Measurements from ENCODE around the gene TYW3.

Gene TYW3, protein sequence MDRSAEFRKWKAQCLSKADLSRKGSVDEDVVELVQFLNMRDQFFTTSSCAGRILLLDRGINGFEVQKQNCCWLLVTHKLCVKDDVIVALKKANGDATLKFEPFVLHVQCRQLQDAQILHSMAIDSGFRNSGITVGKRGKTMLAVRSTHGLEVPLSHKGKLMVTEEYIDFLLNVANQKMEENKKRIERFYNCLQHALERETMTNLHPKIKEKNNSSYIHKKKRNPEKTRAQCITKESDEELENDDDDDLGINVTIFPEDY

DNA sequence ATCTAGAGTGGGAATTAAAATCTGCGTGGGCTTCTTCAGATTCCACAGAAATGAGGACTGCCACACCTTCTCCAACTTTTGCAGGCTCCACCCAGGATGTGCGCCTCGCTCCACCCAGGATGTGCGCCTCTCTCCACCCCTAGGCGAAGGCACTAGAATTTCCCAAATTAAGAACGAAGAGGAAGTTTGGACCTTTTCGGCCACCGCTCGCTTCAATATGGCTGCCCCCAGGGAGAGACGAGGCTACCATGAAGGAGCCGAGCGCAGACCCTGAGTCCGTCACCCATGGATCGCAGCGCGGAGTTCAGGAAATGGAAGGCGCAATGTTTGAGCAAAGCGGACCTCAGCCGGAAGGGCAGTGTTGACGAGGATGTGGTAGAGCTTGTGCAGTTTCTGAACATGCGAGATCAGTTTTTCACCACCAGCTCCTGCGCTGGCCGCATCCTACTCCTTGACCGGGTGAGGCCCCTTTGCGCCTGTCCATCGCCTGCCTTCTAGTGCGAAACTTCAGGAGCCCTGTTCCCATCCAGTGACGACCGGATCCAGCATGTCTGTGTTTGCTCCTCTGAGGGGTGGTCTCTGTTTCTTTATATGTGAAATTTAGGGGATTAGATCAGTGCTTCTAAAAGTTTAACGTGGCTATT, at the start of gene TYW3, which contains the start of gene CRYZ:
TSS of gene TYW3 (plus strand) at position 193 of the 644 bp plus-strand sequence. CDS start at position 286, 93 bp downstream.
TSS of gene CRYZ (minus strand) at position 91 of the 644 bp plus-strand sequence. CDS start 8,229 bp downstream, outside the sequence.
- DNase-seq = peak; percentile 85

DNA sequence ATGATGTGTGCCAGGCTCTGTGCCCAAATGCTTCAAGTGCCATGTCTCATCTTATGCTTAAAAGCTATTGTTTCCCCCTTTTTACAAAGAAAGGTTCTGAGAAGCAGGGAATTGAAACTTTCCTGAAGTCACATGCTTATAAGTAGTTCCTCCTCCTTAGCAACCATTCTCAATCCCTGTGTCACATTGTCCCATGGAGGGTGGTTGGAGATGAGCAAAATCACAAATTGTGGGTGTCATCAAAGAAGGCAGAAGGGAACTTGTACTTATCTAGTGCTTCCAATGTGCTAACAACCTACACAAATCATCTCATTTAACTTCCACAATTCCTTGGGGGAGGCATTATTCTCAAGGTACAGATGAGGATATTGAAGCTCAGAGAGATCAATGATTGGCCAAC, 49.3 kb upstream of the TYW3 start:
- DNase-seq = no peak

DNA sequence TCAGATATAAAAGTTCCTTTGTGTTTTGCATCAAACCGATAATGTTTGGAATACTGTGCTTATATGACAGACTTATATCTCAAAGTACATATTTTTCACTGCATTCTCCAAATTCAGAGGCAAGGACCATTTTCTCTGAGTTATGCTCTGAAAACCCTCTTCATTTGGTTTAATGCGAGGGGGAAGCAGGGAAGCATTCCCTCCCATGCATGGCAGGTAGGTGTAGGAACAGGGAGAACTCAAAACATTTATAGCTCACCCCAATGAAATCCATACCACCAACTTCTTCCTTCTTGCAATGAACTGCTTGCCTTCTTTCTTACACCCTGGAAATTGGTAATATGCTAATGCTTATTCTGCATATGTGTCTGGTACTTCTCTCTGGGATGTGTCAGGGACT, 48.7 kb upstream of the TYW3 start:
- no peak for DNase-seq

DNA sequence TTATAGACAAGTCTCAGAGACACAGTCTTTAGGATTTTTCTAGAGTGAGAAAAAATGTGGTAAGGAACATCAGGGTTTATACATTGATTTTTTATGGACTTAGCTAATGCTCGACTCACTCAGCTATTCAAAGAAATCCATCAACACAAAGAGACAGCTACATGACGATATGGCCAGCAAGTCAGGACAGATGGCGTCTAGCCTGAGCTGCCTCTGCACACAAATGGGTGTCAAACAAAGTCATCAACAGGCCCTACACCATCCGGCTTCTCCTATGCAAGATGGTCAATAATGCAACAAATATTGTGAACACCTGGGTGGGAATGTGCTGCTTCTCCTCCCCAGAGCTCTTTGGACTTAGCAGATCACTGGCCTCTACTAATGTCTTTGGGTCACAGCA, 46.0 kb upstream of the TYW3 start:
- DNase-seq = no peak

DNA sequence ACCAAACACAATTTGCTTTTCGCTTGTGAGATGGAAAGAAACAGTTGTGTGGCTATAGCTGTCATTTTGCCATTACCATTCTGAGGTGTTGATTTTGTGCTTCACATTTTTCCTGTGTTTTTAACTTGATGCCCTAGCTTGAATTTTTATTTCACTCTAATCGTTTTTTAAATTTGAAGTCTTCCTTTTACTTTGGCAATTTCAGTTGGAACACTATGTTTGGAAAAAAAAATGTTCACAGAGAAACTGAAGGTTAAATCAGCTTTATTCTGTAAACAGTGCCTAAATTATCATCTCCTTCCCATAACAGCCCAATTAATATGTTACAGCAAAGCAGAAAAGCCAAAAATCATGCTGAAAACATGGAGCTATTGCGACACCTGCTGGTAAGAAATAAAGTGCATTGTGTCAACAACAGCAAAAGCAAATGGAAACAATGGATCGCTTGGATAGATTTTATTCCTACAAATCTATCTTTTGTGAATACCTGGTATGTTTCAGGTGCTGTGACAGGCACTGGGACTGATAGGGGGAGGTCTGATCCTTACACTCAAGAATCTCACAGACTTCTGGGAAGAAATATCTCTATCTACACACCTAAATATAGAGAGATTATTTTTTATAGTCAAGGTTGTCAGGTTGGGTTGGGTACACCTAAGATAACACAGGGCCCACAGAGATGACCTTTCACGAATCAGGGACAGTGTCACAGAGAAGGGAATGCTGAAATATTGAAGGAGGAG, 43.2 kb upstream of the TYW3 start:
- DNase-seq = peak; percentile 46

DNA sequence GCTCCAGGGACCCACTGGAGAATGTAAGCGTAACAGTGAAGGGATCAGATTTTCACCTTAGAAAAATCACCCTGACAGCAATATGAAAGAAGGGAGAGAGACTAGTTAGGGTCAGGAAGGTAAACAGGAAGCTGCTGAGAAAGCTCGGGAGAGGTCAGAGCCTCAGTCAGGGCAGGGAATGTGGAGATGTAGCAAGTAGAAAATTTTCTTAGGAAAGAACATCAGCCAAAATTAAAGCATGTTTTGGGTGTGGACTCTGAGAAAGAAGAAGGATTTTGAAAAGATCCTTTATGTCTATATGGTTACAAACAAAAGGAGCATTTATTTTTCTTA, 42.6 kb upstream of the TYW3 start:
- DNase-seq = no peak

DNA sequence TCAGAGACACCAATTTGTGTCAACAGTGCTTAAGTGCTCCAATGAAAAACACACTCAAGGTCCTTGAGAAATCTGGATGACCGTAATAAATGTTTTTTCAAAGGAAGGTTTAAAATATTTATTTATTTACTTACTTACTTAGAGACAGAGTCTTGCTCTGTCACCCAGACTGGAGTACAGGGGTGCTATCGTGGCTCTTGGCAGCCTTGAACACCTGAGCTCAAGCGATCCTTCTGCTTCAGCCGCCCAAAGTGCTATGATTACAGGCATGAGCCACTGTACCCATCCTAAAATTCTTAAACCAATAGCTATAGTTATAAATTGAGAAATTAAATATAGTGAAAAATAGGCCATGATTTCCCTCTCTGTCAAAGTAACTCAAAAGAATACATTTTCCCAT, 42.0 kb upstream of the TYW3 start:
- no peak for DNase-seq

DNA sequence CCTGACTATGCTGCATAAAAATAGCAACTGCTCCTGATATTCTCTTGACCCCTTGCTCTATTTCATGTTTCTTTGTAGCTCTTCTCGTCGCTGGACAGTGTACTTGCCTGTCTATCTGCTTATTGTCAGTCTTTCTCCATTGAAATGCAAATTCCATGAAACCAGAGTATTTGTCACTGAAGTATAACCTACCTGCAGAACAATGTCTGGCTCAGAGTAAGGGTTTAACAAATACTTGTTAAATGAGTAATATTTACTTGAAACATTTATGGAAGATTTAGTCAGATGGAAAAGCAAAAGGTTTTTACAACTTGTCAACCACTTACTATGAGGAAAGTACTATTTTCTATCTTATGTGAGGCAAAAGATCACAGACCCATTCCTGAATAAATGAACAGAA, 39.5 kb upstream of the TYW3 start:
- DNase-seq = no peak

DNA sequence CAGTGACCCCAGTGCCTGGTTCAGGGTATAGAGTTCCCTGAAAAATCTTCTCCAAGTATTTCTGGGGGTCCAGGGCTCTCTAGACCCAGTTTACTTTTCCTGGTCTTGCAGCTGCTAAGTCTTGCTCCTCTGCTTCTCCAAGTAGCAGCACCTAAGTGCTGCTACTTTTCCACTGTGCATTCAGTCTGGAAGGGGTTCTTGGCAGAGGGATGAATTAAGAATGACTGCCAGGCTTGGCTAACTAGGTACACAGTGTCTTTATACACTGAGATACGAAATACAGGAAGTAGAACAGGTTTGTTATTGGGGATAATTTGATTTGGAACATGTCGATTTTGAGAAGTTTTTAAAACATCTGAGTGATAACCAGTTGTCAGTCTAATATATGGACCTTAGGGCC, 35.1 kb upstream of the TYW3 start:
- DNase-seq = no peak

DNA sequence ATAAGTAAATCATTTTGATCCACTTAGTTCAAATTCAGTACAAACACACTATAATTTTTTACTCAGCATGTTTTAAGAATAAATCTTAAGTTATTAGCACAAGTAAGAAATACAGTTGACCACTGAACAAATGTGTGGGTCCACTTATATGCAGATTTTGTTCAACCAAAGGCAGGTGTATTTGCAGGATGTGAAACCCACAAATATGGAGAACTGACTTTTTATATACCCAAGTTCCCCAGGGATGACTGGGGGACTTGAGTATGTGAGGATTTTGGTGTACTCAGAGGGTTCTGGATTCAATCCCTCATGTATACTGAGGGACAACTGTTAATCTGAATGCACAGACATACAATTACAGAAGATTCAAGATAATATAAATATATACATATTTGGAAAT, 33.6 kb upstream of the TYW3 start:
- no peak for DNase-seq

DNA sequence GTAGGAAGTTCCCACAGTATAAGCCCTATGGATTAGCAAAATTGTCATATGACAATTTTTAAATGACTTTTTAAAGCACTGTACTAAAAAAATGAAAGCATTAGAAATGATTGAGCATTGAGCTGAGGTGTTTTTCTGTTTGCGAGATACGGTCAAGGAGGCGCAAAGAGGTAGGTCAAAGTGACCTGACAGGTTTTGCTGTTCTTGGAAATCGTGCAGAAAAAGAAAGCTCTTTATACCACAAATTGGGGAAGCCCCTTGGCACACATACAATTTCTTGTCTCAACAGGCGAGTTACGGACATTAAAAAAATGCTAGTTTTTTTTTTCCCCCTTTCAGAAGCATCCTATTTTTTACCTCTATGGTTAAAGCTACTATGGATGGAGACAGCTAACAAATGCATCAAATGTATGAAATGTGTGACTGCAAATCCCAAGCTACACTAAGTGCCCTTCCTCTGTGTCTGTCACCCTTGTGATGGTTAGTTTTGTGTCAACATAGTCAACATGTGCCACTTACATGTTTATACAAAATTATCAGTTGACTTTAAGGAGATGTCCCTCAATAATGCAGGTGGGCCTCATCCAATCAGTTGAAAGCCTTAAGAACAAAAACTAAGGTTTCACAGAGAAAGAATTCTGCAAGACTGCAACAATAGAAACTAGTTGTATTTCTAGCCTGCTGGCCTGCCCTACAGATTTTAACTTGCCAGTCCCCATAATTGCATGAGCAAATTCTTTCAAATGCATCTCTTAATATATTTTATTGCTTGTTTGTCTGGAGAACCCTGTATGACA, 29.4 kb upstream of the TYW3 start:
- DNase-seq = no peak

DNA sequence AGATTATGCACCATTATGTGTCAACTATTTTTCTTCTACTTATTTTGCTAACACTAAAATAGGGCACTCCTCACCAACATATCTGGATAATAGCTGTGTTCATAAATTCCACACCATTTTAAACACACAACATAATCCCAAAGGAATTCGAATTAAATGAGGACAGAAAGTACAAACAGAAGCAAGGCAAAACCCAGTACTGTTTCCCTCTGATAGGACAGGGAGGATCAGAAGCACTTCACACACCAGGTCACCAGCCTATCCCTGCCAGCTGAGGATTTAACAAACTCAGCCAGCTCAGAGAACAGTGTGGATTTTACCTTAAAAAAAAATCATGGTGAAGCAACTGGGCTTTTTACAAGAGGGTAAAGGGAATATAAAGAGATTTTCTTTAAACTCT, 20.1 kb upstream of the TYW3 start:
- no peak for DNase-seq

DNA sequence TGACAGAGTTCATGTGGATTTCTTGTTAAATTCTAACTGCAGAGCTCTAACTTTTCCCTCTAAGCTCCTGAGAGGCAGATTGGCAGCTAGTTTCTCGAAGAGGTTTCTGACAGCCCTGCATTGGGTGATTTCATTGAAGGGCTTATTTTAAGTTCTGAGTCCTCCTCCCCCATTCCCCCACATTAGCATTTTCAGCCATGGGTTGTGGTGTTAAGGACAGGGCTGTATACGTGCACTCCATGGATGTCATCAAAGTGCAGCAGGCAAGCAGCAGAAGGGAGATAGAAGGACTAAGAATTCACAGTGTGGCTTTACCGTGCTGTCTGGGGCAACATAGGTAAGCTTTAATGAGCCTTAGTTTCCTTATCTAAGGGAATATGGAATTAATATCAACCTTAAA, 19.1 kb upstream of the TYW3 start:
- no peak for DNase-seq

DNA sequence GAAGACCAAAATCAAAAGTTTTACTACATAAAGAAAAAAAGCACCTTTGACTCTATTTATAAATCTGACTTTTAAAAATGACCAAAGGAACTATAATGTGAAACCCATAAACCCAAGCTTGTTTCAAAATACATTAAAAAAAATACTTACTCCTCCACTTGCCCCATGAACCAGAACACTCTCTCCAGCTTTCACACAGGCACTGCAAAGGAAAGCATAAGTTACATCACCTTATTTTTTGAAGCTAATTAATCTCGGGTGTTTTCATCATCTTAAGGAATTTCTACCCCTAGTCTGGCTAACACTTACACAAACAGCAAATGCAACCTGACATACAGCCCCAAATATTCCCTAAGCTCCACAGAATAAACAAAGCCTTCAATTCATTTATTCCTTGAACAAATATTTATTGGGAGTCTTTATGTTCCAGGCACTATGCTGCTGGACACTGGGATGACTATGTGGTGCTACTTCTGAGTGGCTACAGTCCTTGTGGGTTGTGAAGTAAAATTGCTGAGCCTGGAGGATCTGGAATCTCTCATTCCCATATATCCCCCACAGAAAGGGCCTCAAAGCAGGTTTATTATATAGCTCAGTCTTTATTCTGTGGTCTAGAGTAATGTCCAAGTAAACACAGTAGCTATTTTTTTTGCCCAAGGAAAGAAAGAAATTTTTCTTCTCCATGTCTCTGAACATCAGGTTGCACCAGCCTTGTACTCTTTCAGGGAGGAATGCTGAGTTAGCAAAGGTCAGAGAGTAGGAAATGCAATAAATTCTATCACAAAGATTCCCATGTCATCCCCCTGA, 18.3 kb upstream of the TYW3 start:
- DNase-seq = no peak

DNA sequence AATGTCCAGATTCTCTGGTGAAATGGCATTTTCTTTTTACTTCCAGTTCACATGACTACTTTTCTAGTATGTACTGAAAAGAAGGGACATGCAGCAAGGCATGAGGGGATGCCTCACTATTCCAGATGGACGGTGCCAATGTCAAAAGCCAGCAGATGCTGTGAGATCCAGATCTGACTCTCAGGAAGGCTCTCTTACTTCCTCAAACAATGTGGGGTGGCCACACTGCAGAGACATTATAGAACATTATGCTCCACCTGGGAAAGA, 17.8 kb upstream of the TYW3 start:
- DNase-seq = no peak

DNA sequence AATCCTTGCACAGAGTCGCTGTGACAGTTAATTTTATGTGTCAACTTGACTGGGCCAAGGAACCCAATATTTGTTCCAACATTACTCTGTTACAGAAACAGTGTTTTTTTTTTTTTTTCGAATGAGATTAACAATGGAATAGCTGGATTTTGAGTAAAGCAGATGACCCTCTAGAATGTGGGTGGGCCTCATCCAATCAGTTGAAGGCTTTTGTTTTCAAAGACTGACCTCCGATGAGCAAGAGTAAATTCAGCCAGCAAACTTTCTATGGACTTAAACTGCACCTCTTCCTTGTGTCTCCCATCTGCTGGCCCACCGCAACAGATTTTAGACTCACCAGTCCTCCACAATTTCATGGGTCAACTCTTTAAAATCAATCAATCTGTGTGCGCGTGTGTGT, 17.1 kb upstream of the TYW3 start:
- no peak for DNase-seq

DNA sequence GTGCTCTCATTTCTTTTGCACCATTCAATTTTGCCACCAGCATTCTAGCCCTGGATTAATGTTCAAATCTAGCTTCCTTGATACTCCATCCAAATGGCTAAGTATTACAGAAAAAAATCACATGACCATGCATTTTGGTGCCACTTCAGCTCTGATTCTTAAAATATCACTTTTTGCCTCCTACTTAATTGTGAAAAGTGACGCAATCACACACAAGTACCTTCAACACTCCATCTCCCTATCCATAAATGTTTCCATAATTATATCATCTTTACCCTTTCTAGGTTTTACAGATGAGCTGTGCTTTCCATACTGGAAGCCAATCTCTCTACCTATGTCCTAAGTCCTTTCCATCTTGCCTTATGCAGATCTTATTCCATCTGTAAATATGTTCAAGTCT, 16.1 kb upstream of the TYW3 start:
- no peak for DNase-seq

DNA sequence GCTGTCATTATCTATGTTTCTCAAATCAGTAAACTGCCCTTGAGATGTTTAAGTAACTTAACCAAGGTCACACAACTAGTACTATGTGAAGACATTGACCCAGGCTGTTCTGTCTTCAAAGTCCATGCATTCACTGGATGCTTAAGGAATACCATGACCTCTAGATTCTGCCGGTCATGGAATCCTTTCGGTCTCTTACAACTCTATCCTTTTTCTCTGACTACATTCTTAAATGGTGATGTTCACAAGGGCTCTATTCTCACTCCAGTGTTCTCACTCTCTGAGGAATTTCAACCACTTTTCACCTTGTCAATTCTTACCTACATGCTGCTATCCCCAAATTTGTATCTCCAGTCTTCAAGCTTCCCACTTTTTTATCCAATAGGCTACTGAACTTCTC, 15.3 kb upstream of the TYW3 start:
- no peak for DNase-seq

DNA sequence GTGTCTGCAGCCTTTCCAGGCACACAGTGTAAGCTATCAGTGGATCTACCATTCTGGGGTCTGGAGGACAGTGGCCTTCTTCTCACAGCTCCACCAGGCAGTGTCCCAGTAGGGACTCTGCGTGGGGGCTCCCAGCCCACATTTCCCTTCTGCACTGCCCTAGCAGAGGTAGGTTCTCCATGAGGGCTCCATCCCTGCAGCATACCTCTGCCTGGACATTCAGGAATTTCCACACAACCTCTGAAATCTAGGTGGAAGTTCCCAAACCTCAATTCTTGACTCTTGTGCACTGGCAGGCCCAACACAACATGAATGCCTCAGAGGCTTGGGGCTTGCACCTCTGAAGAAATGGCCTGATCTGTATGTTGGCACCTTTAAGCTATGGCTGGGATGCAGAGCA, 6.9 kb upstream of the TYW3 start:
- DNase-seq = no peak

DNA sequence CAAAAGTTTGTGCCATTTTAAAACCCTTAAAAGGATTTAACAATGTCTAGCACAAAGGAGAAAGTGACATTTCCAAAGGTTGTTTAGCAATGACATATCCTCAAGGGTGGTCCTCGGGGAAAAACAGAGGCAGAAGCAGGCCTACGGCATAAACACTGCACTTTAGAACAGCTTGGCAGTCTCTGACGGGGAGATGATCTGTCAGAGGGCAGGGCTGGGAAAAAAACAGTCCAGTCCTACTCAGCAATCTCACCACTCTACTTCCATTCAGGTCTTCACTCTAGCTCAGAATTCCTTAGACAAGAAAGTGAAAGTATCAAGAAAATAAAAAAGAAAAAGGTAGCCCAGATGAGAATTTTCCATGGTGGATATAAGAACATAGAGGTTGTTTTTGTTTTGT, 4.2 kb upstream of the TYW3 start:
- no peak for DNase-seq

DNA sequence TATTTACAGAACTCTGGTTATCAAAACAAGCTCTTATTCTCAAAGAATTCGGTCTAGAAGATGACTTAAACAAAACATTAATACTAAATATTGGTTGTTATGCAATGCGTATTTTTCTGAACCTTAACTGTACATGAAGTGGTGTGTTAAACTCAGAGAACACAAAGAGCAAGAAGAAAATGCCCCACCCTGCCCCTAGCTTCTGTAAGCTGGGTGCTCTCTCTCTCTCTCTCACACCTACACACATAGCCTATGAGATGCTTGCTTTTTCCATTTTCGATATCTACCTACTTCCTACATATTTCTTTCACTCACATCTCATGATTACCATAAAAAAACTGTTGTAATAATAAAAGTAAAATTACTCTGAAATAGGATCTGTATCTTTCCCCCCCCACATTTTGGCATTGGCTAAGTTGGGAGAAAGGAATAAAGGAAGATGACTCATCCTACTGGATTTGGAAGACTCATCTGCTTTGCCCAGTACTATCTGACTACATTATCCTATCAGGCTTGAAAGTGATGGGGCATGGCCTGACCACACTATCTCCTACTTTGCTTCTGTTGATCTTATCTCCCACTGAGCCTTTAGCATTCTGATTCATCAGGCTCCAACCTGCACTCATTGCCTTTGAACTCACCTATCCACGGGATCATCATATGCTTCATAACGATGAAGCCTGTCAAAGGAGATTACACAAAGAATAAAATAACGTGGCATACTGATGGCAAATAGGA, 3.0 kb upstream of the TYW3 start:
- DNase-seq = no peak

DNA sequence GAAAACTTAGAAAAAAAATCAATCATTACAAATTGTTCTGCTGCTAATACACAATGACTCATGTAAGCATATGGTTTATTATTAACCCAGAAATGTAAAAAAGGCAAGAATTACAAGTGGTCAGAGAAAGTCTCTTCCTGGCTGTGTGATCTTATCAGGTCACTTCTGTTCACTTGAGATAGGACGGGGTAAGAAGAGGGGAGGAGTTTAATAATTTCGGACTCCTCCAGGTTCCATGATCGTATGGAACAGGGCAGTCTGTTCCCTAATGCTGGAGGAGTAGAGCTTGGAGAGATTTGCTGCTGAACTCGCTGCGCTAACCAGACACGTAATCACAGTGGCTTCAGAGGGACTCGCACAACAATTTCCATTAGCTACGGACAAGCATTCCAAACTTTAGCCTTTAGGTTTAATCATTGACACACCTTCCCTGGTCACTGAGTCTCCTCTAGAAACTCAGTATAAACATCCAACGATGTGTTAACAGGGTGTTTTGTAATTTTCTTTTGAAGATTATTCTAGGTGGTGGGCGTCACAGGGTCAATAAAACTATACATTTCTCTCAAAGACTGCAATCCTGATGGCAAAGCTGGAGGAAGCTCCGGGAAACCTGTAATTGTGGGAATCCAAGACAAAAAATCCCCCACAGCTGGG, 1.4 kb upstream of the TYW3 start:
- DNase-seq = no peak
